K562 treated with DMSO at 1 percent for 24 hours (cell line): ENCODE measurements around the gene KDM6B. TPM values are rescaled to one million over a fixed set of nuclear protein-coding genes. Genes with fewer than 3 reads are reported as not detected.

Source experiments
- total RNA-seq: library from RNA; unstranded; fragments of 300-600 nt; gene quantifications from 2 replicates; pipeline ENCODE4 v1.2.3, GENCODE V29; 2022; ENCODE audit warnings: low read depth; ENCODE audit not compliant: insufficient read depth

The KDM6B gene, protein sequence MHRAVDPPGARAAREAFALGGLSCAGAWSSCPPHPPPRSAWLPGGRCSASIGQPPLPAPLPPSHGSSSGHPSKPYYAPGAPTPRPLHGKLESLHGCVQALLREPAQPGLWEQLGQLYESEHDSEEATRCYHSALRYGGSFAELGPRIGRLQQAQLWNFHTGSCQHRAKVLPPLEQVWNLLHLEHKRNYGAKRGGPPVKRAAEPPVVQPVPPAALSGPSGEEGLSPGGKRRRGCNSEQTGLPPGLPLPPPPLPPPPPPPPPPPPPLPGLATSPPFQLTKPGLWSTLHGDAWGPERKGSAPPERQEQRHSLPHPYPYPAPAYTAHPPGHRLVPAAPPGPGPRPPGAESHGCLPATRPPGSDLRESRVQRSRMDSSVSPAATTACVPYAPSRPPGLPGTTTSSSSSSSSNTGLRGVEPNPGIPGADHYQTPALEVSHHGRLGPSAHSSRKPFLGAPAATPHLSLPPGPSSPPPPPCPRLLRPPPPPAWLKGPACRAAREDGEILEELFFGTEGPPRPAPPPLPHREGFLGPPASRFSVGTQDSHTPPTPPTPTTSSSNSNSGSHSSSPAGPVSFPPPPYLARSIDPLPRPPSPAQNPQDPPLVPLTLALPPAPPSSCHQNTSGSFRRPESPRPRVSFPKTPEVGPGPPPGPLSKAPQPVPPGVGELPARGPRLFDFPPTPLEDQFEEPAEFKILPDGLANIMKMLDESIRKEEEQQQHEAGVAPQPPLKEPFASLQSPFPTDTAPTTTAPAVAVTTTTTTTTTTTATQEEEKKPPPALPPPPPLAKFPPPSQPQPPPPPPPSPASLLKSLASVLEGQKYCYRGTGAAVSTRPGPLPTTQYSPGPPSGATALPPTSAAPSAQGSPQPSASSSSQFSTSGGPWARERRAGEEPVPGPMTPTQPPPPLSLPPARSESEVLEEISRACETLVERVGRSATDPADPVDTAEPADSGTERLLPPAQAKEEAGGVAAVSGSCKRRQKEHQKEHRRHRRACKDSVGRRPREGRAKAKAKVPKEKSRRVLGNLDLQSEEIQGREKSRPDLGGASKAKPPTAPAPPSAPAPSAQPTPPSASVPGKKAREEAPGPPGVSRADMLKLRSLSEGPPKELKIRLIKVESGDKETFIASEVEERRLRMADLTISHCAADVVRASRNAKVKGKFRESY (N-terminal part only)
- total RNA-seq = 19.1 and 19.4 TPM in 2 replicates

DNA sequence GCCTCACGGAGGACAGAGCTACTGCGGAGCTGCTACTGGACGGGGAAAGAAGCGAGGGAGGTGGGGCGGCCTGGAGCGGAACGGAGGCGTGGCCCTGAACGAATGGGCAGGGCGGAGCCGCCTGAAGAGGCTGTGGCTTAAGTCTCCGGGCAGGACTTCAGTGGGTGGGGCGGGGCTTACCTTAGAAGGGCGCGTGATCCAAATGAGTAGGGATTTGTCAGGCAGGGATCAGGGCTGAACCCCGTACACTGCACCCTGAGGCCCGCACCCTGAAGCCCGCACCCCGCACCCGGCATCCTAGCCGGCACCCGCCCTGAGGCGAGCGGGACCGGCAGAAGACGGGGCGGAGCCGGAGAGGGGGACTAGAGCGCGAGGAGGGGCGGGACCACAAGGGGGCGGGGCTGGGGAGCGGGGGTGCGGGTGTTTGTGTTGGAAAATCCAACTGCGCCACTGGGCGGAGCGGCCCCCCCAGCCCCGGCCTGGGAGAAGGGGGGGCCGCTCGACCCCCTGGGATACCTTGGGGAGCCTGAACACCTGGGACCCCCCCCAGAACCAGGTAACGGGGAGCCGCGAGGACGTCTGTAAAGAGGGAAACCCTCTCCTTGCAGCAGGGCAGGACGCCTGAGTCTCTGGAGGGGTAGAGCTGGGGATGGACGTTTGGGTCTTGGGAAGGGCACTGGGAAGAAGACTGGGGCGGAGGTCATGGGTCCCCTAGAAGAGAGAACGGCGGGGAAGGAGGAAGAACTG lies at the start of gene KDM6B:
Gene KDM6B, plus strand, starts transcription at position 423 of the 747 bp plus-strand sequence. CDS start 11,338 bp downstream, outside the sequence.

DNA sequence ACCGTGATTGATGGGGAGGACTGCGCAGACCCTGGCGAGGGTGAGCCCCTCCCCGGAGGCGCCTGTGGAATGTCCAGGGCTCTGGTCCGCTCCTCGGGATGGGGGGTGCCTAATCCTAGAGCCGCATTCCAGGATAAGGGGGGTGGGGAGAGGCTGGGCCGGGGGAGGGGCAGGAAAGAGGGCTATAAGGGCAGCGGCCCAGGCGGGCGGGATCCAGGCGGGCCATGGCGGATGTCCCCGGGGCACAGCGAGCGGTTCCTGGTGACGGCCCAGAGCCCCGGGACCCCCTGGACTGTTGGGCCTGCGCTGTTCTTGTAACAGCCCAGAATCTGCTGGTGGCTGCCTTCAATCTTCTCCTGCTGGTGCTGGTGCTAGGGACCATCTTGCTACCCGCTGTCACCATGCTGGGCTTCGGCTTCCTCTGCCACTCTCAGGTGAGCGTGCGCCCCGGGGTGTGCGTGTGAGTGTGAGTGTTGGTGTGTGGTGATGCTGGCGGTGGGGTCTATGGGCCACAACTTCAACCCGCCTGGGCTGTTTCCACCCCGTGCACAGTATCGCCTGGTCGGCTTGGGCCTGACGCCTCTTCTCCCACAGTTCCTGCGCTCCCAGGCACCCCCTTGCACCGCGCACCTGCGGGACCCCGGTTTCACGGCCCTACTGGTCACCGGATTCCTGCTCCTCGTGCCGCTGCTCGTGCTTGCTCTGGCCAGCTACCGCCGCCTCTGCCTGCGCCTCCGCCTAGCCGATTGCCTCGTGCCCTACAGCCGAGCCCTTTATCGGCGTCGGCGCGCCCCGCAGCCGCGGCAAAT lies 21.0 kb downstream of the KDM6B start, which contains the start of gene TMEM88:
Gene TMEM88, plus strand, starts transcription at position 216 of the 809 bp plus-strand sequence. Its CDS starts 9 bp downstream, at position 225.

DNA sequence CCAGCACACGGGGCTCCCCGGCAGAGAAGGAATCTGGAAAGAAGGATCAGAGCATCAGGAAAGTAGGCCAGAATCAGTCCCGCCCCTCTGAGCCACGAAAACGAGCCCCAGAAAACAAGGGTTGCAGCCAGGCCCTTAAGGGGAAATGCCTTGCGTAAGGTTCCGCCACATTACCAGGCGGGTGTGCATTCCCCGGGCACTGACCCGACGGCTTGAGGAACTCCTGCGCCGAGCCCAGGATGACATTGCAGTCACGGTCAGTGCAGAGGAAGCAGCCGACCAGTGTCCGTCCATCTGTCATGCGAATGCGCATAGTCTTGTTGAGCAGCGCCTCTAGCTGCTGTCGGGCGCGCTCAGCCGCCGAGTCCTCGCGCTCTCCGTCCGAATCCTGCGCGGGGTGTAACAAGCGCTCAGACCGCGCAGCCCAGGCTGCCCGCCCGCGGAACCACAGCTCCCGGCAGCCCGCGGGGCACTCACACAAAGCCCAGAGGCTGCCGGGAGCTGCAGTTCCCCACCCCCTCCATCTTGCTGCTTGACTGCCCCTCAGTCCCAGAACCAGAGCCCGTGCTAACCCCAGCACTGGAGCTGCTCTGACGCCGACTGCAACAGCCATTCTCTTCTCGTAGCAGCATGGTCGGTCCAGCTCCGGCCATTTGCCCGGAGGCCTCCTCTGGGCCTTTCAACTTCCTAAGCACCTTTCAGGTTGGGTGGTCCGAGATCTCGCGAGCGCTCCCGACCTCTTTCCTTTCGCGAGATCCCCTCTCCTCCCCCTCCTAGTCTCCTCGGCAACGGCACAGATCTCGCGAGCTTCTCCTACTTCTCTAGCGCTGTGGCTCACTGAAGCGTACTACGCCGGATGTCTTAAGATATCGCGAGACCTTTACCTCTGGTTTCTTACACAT lies 23.0 kb downstream of the KDM6B start, which contains the start of gene NAA38:
Gene NAA38, minus strand, starts transcription at position 749 of the 902 bp plus-strand sequence. Its CDS starts 96 bp downstream, at position 653.

DNA sequence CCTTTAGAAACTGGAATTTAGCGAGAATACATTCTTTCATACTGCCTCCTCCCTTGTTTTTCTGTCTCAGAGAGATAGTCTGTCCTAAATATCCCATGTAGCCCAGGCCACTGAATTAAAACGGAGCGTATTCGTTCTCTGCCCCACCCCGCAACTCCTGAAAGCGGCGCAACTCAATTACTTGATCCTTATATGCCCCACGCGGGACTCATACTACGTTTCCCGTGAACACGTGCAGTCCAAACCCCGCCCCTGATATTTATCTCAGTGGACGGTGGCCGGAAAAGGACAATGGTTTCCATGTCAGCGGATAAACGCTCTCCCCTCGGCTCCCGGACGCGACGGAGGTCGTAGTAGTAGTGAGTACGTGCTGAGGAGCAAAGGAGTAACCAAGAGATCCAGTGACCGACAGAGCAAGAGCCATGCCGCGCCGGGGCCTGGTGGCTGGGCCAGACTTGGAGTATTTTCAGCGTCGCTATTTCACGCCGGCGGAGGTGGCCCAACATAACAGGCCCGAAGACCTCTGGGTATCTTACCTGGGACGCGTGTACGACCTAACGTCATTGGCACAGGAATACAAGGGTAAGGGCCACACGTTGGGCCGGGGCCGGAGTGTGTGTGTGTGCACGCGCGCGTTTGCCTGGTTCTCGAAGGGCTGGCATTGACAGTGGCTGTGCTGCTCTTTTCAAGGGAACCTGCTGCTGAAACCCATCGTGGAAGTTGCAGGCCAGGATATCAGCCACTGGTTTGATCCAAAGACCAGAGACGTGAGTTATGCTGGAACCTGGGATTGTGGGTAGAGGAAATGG lies 23.9 kb downstream of the KDM6B start, which contains the start of gene CYB5D1:
Gene CYB5D1, plus strand, starts transcription at position 291 of the 809 bp plus-strand sequence. Its CDS starts 132 bp downstream, at position 423.

Other genes starting within 250 kb of the KDM6B start
- gene SOX15, start 244.1 kb upstream of the KDM6B start, total RNA-seq = 3.9 and 4.4 TPM in 2 replicates
- gene FXR2, start 219.3 kb upstream of the KDM6B start, total RNA-seq = 71.8 and 73.7 TPM in 2 replicates
- 62.8 TPM in 2 replicates for gene SAT2, start 206.4 kb upstream of the KDM6B start, total RNA-seq
- 0.68 and 0.93 TPM in 2 replicates for gene SHBG, start 204.1 kb upstream of the KDM6B start, total RNA-seq
- gene ATP1B2, start 183.3 kb upstream of the KDM6B start, total RNA-seq = 4.5 and 5.6 TPM in 2 replicates
- gene TP53, start 146.7 kb upstream of the KDM6B start, total RNA-seq = 4.8 and 6.3 TPM in 2 replicates
- 47.2 and 47.5 TPM in 2 replicates for gene WRAP53, start 145.7 kb upstream of the KDM6B start, total RNA-seq
- 0.10 TPM in 1 of 2 replicates, not detected in the other for gene EFNB3, start 129.0 kb upstream of the KDM6B start, total RNA-seq
- not detected in 2 replicates for gene DNAH2, start 116.5 kb upstream of the KDM6B start, total RNA-seq
- gene TMEM88, start 20.8 kb downstream of the KDM6B start, total RNA-seq = 1.3 and 2.9 TPM in 2 replicates
- 70.7 and 80.3 TPM in 2 replicates for gene NAA38, start 23.3 kb downstream of the KDM6B start, total RNA-seq
- 3.3 and 3.6 TPM in 2 replicates for gene CYB5D1, start 23.8 kb downstream of the KDM6B start, total RNA-seq
- 19.2 and 22.7 TPM in 2 replicates for gene CHD3, start 54.6 kb downstream of the KDM6B start, total RNA-seq
- 0.98 and 1.1 TPM in 2 replicates for gene RNF227, start 82.1 kb downstream of the KDM6B start, total RNA-seq
- 0.58 and 1.4 TPM in 2 replicates for gene KCNAB3, start 95.6 kb downstream of the KDM6B start, total RNA-seq
- gene TRAPPC1, start 97.7 kb downstream of the KDM6B start, total RNA-seq = 153 and 165 TPM in 2 replicates
- 27.7 and 32.9 TPM in 2 replicates for gene CNTROB, start 98.0 kb downstream of the KDM6B start, total RNA-seq
- 0.16 and 0.23 TPM in 2 replicates for gene GUCY2D, start 168.4 kb downstream of the KDM6B start, total RNA-seq
- gene ALOX15B, start 204.8 kb downstream of the KDM6B start, total RNA-seq = not detected in 2 replicates